H1 (cell line): ENCODE measurements around the gene METTL9. TPM values are rescaled to one million over a fixed set of nuclear protein-coding genes. Genes with fewer than 3 reads are reported as not detected.

Experiments used
- ATF2 ChIP-seq: IDR thresholded peaks from 2 replicates; pipeline ENCODE4 v1.6.1; 2012; ENCODE audit warnings: low read length, inconsistent platforms
- CHD2 ChIP-seq: IDR thresholded peaks from 2 replicates; pipeline ENCODE4 v1.6.1; 2012; ENCODE audit warnings: low read length, improper control_type of control experiment
- EGR1 ChIP-seq: IDR thresholded peaks from 2 replicates; pipeline ENCODE4 v1.6.1; 2011; ENCODE audit warnings: low read depth, low read length, borderline replicate concordance
- JUN ChIP-seq: IDR thresholded peaks from 2 replicates; pipeline ENCODE4 v1.6.1; 2011; ENCODE audit warnings: low read depth, mild to moderate bottlenecking, improper control_type of control experiment, low read length
- POLR2A ChIP-seq, 2 experiments: IDR thresholded peaks; 1 replicate in 1 of 2; 2 replicates in 1 of 2; pipeline ENCODE4 v1.6.1; 2011; ENCODE audit warnings: low read depth in 2 of 2, low read length in 2 of 2, mild to moderate bottlenecking in 2 of 2; ENCODE audit errors: control extremely low read depth in 1 of 2
- RXRA ChIP-seq: IDR thresholded peaks from 2 replicates; pipeline ENCODE4 v1.6.1; 2011; ENCODE audit warnings: low read depth, mild to moderate bottlenecking, low read length, moderate library complexity; ENCODE audit not compliant: insufficient read depth
- SAP30 ChIP-seq: fragments of 300-600 bp; sonication (generic); IDR thresholded peaks from 2 replicates; pipeline ENCODE4 v1.7.1; 2012; ENCODE audit warnings: low read length, moderate library complexity, mild to moderate bottlenecking, inconsistent platforms; ENCODE audit not compliant: insufficient read depth, insufficient replicate concordance
- SRF ChIP-seq: IDR thresholded peaks from 2 replicates; pipeline ENCODE4 v1.6.1; 2011; ENCODE audit warnings: mild to moderate bottlenecking, low read depth, low read length, moderate library complexity
- TAF7 ChIP-seq: optimal IDR thresholded peaks from 2 replicates; pipeline ENCODE3; 2011; ENCODE audit warnings: low read depth, mild to moderate bottlenecking, inconsistent platforms, low read length, moderate library complexity, borderline replicate concordance
- ZNF274 ChIP-seq: IDR thresholded peaks from 2 replicates; pipeline ENCODE4 v1.7.0; 2012; ENCODE audit warnings: low read length, borderline replicate concordance; ENCODE audit errors: extremely low read depth
- polyA plus RNA-seq, 7 experiments: library from polyadenylated mRNA; depleted of rRNA in 3 of 7; stranded (reverse) in 5 of 7; unstranded in 2 of 7; fragments of >200 nt in 5 of 7; fragments of 200-250 nt in 2 of 7; gene quantifications; 1 replicate in 5 of 7; 2 replicates in 1 of 7; 4 replicates in 1 of 7; pipeline versions ENCODE4 v1.2.1 to v1.2.3, GENCODE V29; 2011 to 2013; ENCODE audit warnings: missing spikeins in 2 of 7, mixed read lengths in 2 of 7
- total RNA-seq: library from RNA; stranded (reverse); fragmentation: NEBNext Ultra II Directional; extraction: Animal tissue kit (Norgen Biotek cat#: 25700); gene quantifications from 2 replicates; pipeline ENCODE4 v1.2.1, GENCODE V29; 2021

The METTL9 gene
- total and polyA plus RNA-seq, 2 of the 8 experiments (the other 6 are each of a cell fraction or from before 2014, with no cell fraction given) = 45.4 to 112 TPM

- no peak for TF ChIP-seq SAP30
- no peak for TF ChIP-seq JUN
- TF ChIP-seq TAF7 = no peak
- no peak for TF ChIP-seq ATF2
- no peak for TF ChIP-seq ZNF274
- no peak for TF ChIP-seq RXRA
- no peak for TF ChIP-seq POLR2A (IDR thresholded peaks at IDR 0.05; ENCODE audit: control extremely low read depth in 1 of 2, low read depth in 2 of 2, low read length in 2 of 2)
- TF ChIP-seq SRF = no peak
- TF ChIP-seq CHD2 = no peak
- TF ChIP-seq EGR1 = no peak
Measured at GRCh38 chr16:21663889-21664647, 64.7 kb downstream of the METTL9 start, which contains the start of gene OTOA (continued).
